HG03139 (cell line): ENCODE results near the gene CA9.
A peak's percentile ranks its signal among the peaks of the same experiment; 100 is the strongest.

ENCODE experiments used
- ATAC-seq: cut with Tn5 transposase; IDR thresholded peaks from one replicate; pipeline ENCODE4 v1.9.1; 2021; ENCODE audit not compliant: unreplicated experiment

The CA9 gene

GRCh38 chr9:35690614-35691333, 17.0 kb downstream of the CA9 start:
- ATAC-seq: no peak

DNA sequence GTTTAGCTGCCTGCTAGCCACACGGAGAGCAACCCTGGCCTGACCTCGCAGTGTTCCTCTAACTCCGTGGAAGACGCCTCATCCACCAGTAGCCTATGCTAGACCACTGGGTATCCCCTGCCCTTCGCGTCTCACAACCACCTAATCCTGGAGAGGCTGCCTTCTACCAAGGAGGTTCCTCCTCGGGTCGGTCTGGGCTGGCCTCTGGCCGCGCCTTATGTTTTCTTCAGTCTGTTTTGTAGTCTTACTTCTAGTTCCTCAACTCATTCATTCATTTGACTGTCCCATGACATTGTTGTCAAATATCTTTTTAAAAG, 17.6 kb downstream of the CA9 start:
- no peak for ATAC-seq

GRCh38 chr9:35691757-35692301, 18.1 kb downstream of the CA9 start:
- ATAC-seq: no peak

- no peak for ATAC-seq
Measured at GRCh38 chr9:35695943-35696401, 22.2 kb downstream of the CA9 start.

DNA sequence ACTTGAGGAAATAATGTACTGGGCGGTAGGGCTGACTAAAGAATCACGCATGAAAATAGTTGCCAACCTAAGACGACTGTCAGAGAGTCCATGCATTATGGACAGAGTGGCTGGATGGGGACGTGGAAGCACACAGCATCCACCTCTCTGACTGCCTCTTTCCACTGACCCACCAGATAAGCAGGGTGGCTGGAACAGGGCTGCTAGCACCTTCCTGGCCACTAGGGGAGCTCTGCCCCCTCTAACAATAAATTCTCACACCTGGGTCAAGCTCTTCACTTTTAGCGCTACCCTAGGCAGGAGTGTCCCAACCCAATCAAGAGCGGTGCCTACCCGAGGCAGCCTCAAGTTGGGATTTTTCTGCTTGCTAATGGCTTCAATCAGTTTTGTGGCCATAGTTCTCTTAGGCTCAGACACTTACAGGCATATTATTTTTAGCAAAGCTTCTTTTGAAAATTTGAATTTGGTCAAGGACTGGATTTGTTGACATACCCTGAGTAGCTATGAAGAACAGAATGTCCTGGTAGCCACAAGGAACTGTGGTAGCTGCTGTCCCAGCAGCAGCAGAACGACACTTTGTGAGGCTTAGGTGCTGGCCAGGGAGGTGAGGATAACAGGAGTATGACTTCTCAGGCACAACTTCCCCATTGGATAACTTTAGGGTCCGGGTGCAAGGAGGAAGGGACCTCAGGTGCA, 22.9 kb downstream of the CA9 start:
- peak; percentile 48 for ATAC-seq

DNA sequence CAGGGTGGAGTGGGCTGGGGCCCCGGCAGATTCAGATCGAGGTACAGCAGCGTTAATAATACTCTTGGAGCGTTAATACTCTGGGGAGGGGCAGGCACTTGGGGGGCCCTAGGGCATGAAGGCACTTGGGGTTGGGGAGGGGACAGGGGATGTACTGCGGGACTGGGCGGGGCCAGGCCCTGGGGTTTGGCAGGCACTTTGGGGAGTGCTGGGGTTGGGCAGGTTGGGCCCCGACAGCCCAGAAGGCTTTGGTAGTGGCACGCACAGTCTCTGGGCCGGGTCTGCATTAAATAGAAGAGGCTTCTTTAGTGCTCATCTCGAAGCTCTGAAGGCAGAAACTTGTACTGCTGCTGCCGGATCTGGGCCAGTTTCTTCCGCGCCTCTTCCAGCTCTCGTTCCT, 23.8 kb downstream of the CA9 start:
- ATAC-seq: no peak

DNA sequence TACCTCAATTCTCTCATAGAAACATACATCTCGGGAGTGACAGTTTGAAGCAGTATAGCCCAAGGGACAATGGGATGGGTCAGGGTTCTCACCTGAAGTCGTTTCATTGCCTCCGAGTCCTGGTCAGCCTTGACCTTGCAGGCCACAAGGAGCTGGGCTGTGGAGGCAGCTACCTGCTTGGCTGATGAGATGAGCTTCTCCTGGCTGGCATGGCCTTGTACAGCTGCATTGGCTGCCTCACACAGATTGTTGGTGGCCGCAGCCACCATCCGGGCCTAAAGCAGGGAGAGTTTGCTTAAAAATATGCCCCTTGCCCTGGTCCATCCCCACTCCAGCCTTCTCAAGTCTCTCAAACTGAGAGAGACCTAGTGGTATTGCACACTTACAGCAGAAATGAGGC, 24.5 kb downstream of the CA9 start:
- ATAC-seq: no peak

DNA sequence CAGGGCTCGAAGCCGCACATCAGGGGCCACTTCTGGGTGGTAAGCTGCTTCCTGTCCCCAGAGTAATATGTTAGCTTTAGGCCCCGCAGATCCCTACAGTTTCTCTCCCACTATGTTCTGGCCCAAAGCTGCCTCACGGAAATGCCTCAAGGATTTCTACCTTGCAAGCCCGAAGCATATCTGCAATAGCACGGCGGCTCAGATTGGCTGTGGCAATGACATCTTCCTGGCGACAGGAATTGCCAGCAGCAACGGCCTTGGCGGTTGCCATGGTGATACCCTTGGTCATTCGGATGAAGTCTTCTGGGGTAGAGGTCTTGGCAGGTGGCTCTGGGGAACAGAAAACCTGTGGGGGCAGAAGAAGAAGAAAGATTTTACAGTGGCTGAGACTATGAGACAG, 26.3 kb downstream of the CA9 start:
- no peak for ATAC-seq

DNA sequence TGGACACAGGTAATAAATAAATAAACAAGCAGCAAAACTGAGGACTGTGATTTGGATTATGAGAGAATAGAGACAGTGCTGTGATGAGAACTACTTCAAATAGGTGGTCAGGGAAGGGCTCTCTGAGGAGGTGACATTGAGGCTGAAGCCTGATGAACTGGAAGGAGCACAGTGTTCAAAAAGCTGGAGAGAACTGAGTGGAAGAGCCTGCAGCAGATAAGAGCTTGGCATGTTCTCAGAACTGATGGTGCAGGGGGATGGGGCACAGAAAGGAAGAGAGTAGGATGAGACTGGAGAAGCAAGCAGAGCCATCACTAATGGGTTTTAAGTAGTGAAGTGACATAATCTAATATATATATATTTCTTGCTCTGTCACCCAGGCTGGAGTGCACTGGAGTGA, 27.2 kb downstream of the CA9 start:
- no peak for ATAC-seq

DNA sequence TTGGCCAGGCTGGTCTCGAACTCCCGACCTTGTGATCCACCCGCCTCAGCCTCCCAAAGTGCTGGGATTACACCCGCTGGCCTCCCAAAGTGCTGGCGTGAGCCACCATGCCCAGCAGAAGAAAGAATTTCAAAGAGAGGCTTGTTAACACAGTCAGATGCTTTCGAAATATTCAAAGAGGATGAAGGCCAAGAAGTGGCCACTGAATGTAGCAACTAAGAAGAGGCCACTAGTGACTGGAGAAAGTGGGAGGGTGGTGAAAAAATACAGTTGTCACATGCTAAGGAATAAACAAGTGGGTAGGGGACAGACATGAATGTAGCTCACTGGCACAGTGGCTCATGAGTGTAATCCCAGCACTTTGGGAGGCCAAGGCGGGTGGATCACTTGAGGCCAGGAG, 29.0 kb downstream of the CA9 start:
- ATAC-seq: no peak

GRCh38 chr9:35703906-35704672, 30.4 kb downstream of the CA9 start:
- no peak for ATAC-seq

GRCh38 chr9:35705372-35705771, 31.6 kb downstream of the CA9 start:
- ATAC-seq: no peak

DNA sequence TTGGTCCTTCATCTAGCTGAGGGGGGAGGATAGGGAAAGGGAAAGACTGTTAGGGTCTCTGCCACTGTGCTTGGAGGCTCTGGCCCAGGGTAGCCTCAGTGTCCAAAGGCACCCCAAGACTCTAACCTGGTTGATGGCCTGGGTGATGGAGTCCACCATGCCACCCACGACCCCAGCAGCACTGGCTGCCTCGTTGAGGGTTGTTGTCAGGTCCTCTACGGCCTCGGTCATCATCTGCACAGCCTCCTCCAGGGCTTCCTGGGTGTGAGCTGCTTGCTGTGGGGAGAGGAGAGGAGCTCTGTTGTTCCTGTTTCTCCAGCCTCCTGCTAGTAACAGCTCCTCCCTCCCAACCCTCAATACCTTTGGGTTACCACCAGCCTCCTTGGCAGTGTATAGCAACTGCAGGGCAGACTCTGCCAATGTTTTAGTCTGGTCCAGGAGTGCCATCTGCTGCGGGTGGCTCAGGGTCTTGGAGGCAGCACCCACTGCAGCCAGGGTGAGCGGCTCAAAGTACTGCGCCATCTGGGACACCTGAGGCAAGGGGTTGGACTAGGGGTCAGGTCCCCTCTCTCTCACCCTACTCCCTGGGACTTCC, 32.2 kb downstream of the CA9 start:
- no peak for ATAC-seq

DNA sequence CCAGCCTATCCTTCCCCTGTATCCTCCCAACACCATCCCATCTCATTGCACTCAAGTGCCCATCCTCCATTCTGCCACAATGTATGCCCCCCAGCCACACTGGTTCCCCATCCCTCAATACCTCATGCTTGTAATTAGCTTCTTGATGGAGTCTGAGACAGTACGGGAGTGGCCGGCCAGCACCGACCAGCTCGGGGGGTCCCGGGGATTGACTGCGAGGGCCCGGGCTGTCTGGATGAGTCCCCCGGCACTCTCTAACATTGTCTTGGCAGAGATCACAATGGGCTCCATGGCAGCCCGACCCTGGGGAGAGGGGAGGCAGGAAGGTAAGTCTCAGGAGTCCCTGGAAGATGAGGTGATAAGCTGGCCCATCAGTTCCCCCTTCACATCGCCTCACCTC, 33.2 kb downstream of the CA9 start:
- ATAC-seq: no peak

DNA sequence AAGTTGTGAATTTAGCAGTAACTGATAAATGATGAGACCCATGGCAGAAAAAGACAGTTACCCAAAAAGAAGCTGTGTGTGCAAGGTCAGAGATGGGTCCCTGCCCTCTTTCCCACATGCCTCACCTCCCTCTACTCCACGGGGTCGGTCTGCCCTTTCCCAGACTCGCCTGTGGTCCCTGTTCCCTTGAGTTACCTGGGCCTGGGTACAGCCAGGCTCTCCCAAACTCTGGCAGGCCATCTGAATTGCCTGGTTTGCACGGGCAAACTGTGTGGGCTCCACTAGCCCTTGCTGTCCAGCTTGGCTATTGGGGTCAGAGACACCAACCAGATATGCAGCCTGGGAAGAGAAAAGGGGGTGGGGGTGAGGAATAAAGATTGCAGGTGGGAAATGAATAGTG, 34.4 kb downstream of the CA9 start:
- ATAC-seq: no peak

- no peak for ATAC-seq
Measured at GRCh38 chr9:35710818-35711500, 37.2 kb downstream of the CA9 start.

- ATAC-seq: no peak
Measured at GRCh38 chr9:35711501-35712428, 38.0 kb downstream of the CA9 start.

DNA sequence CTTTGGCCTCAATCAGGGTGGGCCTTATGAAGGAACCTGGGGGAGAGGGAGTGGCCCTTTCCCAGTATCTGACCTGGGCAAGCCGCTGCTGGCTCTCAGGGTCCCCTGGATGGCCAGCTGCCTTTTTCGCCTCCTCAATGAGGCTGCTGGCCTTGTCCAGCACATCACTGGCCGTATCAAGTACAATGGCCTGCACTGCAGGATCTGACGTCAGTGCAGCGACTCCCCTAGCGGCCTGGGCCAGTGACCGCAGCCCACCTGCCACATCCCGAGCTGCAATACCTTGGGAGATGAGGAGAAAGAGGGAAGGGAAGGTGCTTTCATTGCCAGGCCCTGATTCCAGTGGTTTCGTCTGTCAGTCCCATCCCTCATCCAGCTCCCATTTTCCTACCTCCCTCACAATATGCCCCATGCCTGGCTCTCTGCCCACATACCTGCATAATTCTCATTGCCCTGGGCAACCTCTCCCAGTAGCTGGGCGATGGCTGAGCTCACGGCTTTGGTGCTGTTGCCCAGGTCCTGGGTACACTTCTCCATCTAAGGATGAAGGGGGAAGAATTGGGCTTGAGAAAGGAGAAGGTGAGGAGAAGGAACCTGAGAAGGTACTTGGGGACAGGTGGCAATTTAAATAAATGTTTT, 39.2 kb downstream of the CA9 start:
- no peak for ATAC-seq

GRCh38 chr9:35713578-35713977, 39.9 kb downstream of the CA9 start:
- ATAC-seq: no peak
